Stomach (tissue), 9 donors: Measurements from ENCODE around the gene RERE. TPM values are rescaled to one million over a fixed set of nuclear protein-coding genes. Genes with fewer than 3 reads are reported as not detected.

Source experiments
- DNase-seq, 2 donors: peaks; one replicate each; pipeline versions ENCODE4 v3.0.0 to v3.0.0-alpha.2; 2013 to 2019
- H3K27ac ChIP-seq, 5 donors: fragments of 200-600 bp in 4 of 5; sonication (generic) in 4 of 5; one replicate each; pipeline ENCODE4 v1.5.1; 2013 to 2019; ENCODE audit warnings: mild to moderate bottlenecking in 1 of 5, moderate library complexity in 1 of 5
- H3K27me3 ChIP-seq, 3 donors: fragments of 200-600 bp; sonication (generic); one replicate each; pipeline ENCODE4 v1.5.1; 2017 to 2019; ENCODE audit warnings: mixed run types in 1 of 3
- H3K36me3 ChIP-seq, 4 donors: fragments of 200-600 bp; sonication (generic); 1 replicate in 3 of 4; 2 replicates in 1 of 4; pipeline ENCODE4 v1.5.1; 2016 to 2019
- H3K4me1 ChIP-seq, 4 donors: fragments of 200-600 bp; sonication (generic); one replicate each; pipeline ENCODE4 v1.5.1; 2016 to 2019
- H3K4me3 ChIP-seq, 4 donors: fragments of 200-600 bp; sonication (generic) in 3 of 4; one replicate each; pipeline ENCODE4 v1.5.1; 2016 to 2019; ENCODE audit warnings: mild to moderate bottlenecking in 1 of 4
- H3K9me3 ChIP-seq, 4 donors: fragments of 200-600 bp; sonication (generic); one replicate each; pipeline ENCODE4 v1.5.1; 2016 to 2019
- EP300 ChIP-seq: sonication (generic); formaldehyde crosslinking; IDR thresholded peaks from one replicate; pipeline ENCODE4 v1.6.1; 2017; ENCODE audit warnings: antibody characterized with exemption
- POLR2A ChIP-seq, 4 donors: fragments of 450-650 bp; IDR thresholded peaks; one replicate each; pipeline ENCODE4 v1.6.1; 2016; ENCODE audit warnings: antibody characterized with exemption in 4 of 4, control low read depth in 2 of 4, mild to moderate bottlenecking in 1 of 4, moderate library complexity in 1 of 4
- POLR2AphosphoS5 ChIP-seq, 3 donors: sonication (generic); formaldehyde crosslinking; IDR thresholded peaks; one replicate each; pipeline ENCODE4 v1.6.1; 2016; ENCODE audit warnings: antibody characterized with exemption in 3 of 3
- WGBS, 5 donors: extraction: QIAGEN DNeasy Blood & Tissue Kit in 3 of 5; methylation state at CpG; one replicate each; pipeline versions ENCODE4 v1.1.5 to v1.1.7; 2013 to 2018; 5-methylcytosine and 5-hydroxymethylcytosine counted together
- intact Hi-C: fragments of 100-400 bp; cut with DNase I; formaldehyde crosslinking; loops from one replicate; pipeline ENCODE4 v1.15.1; 2023; ENCODE audit warnings: low total_unique reads
- polyA plus RNA-seq, 3 donors: library from polyadenylated mRNA; stranded (reverse); fragments of 200-250 nt; gene quantifications; one replicate each; pipeline ENCODE4 v1.2.3, GENCODE V29; 2013
- total RNA-seq, 5 donors: library from RNA; depleted of rRNA; stranded (reverse); fragments of >200 nt; gene quantifications; one replicate each; pipeline versions ENCODE4 v1.1.0 to v1.2.3, GENCODE V29; 2014 to 2016
- TF ChIP-seq, protein P1 (sequence below), 7 experiments: fragments of 450-650 bp in 4 of 7; fragments of 200-600 bp in 3 of 7; sonication (generic) in 3 of 7; IDR thresholded peaks; one replicate each; pipeline ENCODE4 v1.5.1; 2016 to 2019; ENCODE audit warnings: antibody characterized with exemption in 7 of 7, control low read depth in 2 of 7, mild to moderate bottlenecking in 1 of 7
- donor health status: healthy with polysubstance abuse.
- donor health status: Bipolar disorder and iron deficiency.
- donor health status: healthy.

The RERE gene
- total and polyA plus RNA-seq, 8 donors, result 15.6 to 198 (median 79.3) TPM

DNA sequence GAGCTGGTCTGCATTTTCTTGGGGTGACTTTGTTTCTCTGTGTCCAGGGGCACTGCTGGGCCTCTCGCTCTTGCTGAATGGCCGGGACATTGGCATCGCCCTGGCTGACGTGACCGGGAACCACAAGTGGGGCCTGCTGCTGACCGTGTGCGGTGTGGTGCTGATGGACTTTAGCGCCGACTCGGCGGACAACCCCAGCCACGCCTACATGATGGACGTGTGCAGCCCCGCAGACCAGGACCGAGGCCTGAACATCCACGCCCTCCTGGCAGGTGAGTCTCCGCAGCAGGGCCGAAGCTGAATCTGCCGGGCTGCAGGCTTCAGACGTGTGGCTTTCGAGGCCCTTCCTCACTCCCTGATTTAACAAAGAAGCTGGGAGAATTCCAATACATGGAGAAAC is 491.7 kb downstream of the RERE start:
- no peaks in the 10 kb centered on the region for H3K27me3 ChIP-seq
- no peak for DNase-seq
- no peaks in the 10 kb centered on the region for H3K9me3 ChIP-seq
- 91 to 94% (median 91%) methylated on average over 20 to 21 of the region's 21 CpGs for WGBS, 5 donors
- H3K36me3 ChIP-seq, result peaks cover 5 to 33% (median 11%) of the 10 kb centered on the region in 4 donors
- H3K4me3 ChIP-seq, result no peak overlapping the region
- TF ChIP-seq EP300 (no peak), POLR2A (IDR thresholded peaks at IDR 0.05) (no peak), POLR2AphosphoS5 (IDR thresholded peaks at IDR 0.05) (no peak)
- TF ChIP-seq, protein P1, sequence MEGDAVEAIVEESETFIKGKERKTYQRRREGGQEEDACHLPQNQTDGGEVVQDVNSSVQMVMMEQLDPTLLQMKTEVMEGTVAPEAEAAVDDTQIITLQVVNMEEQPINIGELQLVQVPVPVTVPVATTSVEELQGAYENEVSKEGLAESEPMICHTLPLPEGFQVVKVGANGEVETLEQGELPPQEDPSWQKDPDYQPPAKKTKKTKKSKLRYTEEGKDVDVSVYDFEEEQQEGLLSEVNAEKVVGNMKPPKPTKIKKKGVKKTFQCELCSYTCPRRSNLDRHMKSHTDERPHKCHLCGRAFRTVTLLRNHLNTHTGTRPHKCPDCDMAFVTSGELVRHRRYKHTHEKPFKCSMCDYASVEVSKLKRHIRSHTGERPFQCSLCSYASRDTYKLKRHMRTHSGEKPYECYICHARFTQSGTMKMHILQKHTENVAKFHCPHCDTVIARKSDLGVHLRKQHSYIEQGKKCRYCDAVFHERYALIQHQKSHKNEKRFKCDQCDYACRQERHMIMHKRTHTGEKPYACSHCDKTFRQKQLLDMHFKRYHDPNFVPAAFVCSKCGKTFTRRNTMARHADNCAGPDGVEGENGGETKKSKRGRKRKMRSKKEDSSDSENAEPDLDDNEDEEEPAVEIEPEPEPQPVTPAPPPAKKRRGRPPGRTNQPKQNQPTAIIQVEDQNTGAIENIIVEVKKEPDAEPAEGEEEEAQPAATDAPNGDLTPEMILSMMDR (IDR thresholded peaks at IDR 0.05), result no peak
- H3K4me1 ChIP-seq, result no peaks in the 10 kb centered on the region
- intact Hi-C loops, result no loop called here
- no peak overlapping the region for H3K27ac ChIP-seq

DNA sequence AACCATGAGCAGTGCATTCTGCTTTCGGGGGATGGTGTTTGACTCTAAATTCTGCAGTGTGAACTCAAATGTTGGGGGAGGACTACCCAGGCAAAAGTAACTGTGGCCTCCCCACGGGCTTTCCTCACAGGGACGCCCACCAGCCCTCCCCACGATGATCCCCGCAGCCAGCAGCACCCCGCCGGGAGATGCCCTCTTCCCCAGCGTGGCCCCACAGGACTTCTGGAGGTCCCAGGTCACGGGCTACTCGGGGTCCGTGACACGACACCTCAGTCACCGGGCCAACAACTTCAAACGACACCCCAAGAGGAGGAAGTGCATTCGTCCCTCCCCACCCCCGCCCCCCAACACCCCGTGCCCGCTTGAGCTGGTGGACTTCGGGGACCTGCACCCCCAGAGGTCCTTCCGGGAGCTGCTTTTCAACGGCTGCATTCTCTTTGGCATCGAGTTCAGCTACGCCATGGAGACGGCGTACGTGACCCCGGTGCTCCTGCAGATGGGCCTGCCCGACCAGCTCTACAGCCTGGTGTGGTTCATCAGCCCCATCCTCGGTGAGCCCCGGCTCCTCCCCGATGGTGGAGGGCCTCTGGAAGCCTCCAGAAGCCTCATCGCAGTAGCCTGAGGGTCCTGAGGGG is 493.1 kb downstream of the RERE start:
- no peak overlapping the region for H3K27ac ChIP-seq
- H3K9me3 ChIP-seq, result no peaks in the 10 kb centered on the region
- H3K4me3 ChIP-seq, result no peak overlapping the region
- 83 to 91% (median 87%) methylated on average over 28 to 32 of the region's 32 CpGs for WGBS, 5 donors
- H3K27me3 ChIP-seq, result peaks cover 0 to 1% (median 0%) of the 10 kb centered on the region in 3 donors
- no peak for DNase-seq
- H3K4me1 ChIP-seq, result no peaks in the 10 kb centered on the region
- intact Hi-C loops, result no loop called here
- H3K36me3 ChIP-seq, result peaks cover 5 to 33% (median 11%) of the 10 kb centered on the region in 4 donors
- TF ChIP-seq, protein P1 (IDR thresholded peaks at IDR 0.05), result no peak
- no peak for TF ChIP-seq POLR2AphosphoS5 (IDR thresholded peaks at IDR 0.05)
- TF ChIP-seq POLR2A (IDR thresholded peaks at IDR 0.05), result no peak
- TF ChIP-seq EP300, result no peak

DNA sequence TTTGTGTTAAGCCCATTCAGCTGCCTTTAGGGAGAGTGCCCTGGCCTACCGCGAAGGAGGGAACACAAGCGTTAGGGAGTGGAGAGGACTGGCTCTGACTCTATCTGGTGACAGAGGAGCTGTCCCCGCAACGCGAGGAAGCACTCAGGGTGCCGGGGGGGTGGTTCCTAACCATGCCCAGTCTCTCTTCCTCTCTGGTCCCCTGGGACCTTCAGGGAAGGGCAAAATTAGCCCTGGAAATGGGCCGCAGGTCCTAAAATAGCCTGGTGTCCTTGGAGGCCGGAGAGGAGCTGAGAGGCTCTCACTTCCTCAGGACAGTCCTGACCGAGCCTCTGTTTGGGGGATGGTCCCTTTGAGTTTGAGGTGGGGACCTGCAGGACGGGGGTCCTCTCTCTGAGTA is 493.7 kb downstream of the RERE start:
- intact Hi-C loops, result no loop called here
- Histone ChIP-seq H3K4me1 (peaks cover 2 to 3% (median 2%) of the 10 kb centered on the region in 4 donors), H3K4me3 (no peak overlapping the region), H3K27me3 (peaks cover 0 to 7% (median under 1%) of the 10 kb centered on the region in 3 donors), H3K36me3 (peaks cover 5 to 33% (median 11%) of the 10 kb centered on the region in 4 donors), H3K9me3 (no peaks in the 10 kb centered on the region), H3K27ac (no peak overlapping the region)
- no peak for DNase-seq
- 60 to 75% (median 68%) methylated on average over 11 of the region's 11 CpGs for WGBS, 5 donors
- TF ChIP-seq POLR2AphosphoS5 (IDR thresholded peaks at IDR 0.05) (no peak), EP300 (no peak), POLR2A (IDR thresholded peaks at IDR 0.05) (no peak)
- TF ChIP-seq, protein P1 (IDR thresholded peaks at IDR 0.05), result no peak

DNA sequence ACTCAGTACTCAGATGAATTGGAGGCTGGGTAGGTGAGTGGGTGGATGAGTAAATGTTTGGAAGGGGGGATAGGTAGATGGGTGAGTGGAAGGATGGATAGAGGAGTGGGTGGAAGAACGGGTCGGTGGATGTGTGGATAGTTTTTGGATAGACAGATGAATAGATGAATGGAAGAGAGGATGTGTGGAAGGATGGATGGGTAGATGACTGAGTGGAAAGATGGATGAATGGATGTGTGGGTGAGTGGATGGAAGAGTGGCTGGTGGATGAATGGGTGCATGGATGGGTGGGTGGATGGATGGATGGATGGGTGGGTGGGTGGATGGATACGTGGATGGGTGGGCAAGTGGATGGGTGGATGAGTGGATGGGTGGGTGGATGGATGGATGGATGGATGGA is 495.8 kb downstream of the RERE start:
- DNase-seq, result no peak
- no peaks in the 10 kb centered on the region for H3K9me3 ChIP-seq
- H3K4me1 ChIP-seq, result peaks cover 8 to 19% (median 16%) of the 10 kb centered on the region in 4 donors
- H3K27me3 ChIP-seq, result peaks cover 0 to 18% (median 10%) of the 10 kb centered on the region in 3 donors
- intact Hi-C loops, result no loop called here
- no peak overlapping the region for H3K27ac ChIP-seq
- 84 to 93% (median 87%) methylated on average over 3 of the region's 3 CpGs for whole genome bisulfite sequencing, 5 donors
- peaks cover 5 to 16% (median 8%) of the 10 kb centered on the region in 4 donors for H3K36me3 ChIP-seq
- TF ChIP-seq POLR2AphosphoS5 (IDR thresholded peaks at IDR 0.05), result no peak
- no peak for TF ChIP-seq POLR2A (IDR thresholded peaks at IDR 0.05)
- TF ChIP-seq, protein P1 (IDR thresholded peaks at IDR 0.05), result no peak
- no peak for TF ChIP-seq EP300
- H3K4me3 ChIP-seq, result no peak overlapping the region
